KMS-11 (cell line): Measurements from ENCODE around the gene HDAC7.

Experiments
- H2AFZ ChIP-seq: fragments of 200-600 bp; sonication (generic); 2 replicates; pipeline ENCODE4 v1.6.1; 2016; ENCODE audit warnings: antibody characterized with exemption, mixed run types, low read depth
- H3K27ac ChIP-seq: fragments of 200-600 bp; sonication (generic); 2 replicates; pipeline ENCODE4 v1.6.1; 2016; ENCODE audit warnings: mild to moderate bottlenecking, mixed run types
- H3K27me3 ChIP-seq: fragments of 200-600 bp; sonication (generic); 2 replicates; pipeline ENCODE4 v1.6.1; 2017; ENCODE audit warnings: mild to moderate bottlenecking, low read depth, mixed run types, moderate library complexity; ENCODE audit not compliant: insufficient read depth
- H3K36me3 ChIP-seq: fragments of 200-600 bp; sonication (generic); 2 replicates; pipeline ENCODE4 v1.6.1; 2017; ENCODE audit warnings: mild to moderate bottlenecking, mixed run types; ENCODE audit not compliant: insufficient read depth
- H3K4me1 ChIP-seq: fragments of 200-600 bp; sonication (generic); 2 replicates; pipeline ENCODE4 v1.6.1; 2016; ENCODE audit warnings: mild to moderate bottlenecking, low read depth, mixed run types; ENCODE audit not compliant: poor library complexity, severe bottlenecking
- H3K4me2 ChIP-seq: fragments of 200-600 bp; sonication (generic); 2 replicates; pipeline ENCODE4 v1.7.0; 2016; ENCODE audit warnings: mild to moderate bottlenecking, mixed run types
- H3K4me3 ChIP-seq: fragments of 200-600 bp; sonication (generic); IDR thresholded peaks from 2 replicates; pipeline ENCODE4 v1.6.1; 2017; ENCODE audit warnings: low read depth, low read length, mixed read lengths; ENCODE audit not compliant: insufficient read depth
- H3K79me2 ChIP-seq: fragments of 200-600 bp; sonication (generic); 2 replicates; pipeline ENCODE4 v1.6.1; 2016; ENCODE audit warnings: low read depth, mixed run types; ENCODE audit not compliant: insufficient read depth
- H3K9ac ChIP-seq: fragments of 200-600 bp; sonication (generic); 2 replicates; pipeline ENCODE4 v1.6.1; 2016; ENCODE audit warnings: mild to moderate bottlenecking, mixed run types
- H4K20me1 ChIP-seq: fragments of 200-600 bp; sonication (generic); 2 replicates; pipeline ENCODE4 v1.6.1; 2016; ENCODE audit warnings: mild to moderate bottlenecking, mixed run types; ENCODE audit not compliant: insufficient read depth
- CTCF ChIP-seq: fragments of 200-600 bp; sonication (generic); conservative IDR thresholded peaks from 2 replicates; pipeline ENCODE4 v1.6.1; 2017; ENCODE audit warnings: low read depth, mild to moderate bottlenecking, antibody characterized with exemption, low read length, moderate library complexity, mixed read lengths

Gene HDAC7

GRCh38 chr12:47839214-47839876 lies 19.6 kb upstream of the HDAC7 start:
- H3K27ac ChIP-seq = no peak overlapping the region
- no peaks in the 10 kb centered on the region for H3K36me3 ChIP-seq
- TF ChIP-seq CTCF = no peak
- H3K4me2 ChIP-seq = no peak overlapping the region
- no peaks in the 10 kb centered on the region for H3K27me3 ChIP-seq
- H4K20me1 ChIP-seq = no peaks in the 10 kb centered on the region
- H3K4me1 ChIP-seq = peaks cover 38% of the 10 kb centered on the region
- no peak overlapping the region for H3K9ac ChIP-seq
- no peaks in the 10 kb centered on the region for H3K79me2 ChIP-seq
- H2AFZ ChIP-seq = no peak overlapping the region
- no peak overlapping the region for H3K4me3 ChIP-seq

GRCh38 chr12:47838286-47838931 lies 18.7 kb upstream of the HDAC7 start:
- TF ChIP-seq CTCF = peak; percentile 67
- H3K27ac ChIP-seq = no peak overlapping the region
- no peaks in the 10 kb centered on the region for H3K27me3 ChIP-seq
- no peak overlapping the region for H2AFZ ChIP-seq
- H3K36me3 ChIP-seq = no peaks in the 10 kb centered on the region
- H3K4me2 ChIP-seq = no peak overlapping the region
- no peaks in the 10 kb centered on the region for H4K20me1 ChIP-seq
- no peaks in the 10 kb centered on the region for H3K79me2 ChIP-seq
- peaks cover 39% of the 10 kb centered on the region for H3K4me1 ChIP-seq
- H3K9ac ChIP-seq = no peak overlapping the region
- no peak overlapping the region for H3K4me3 ChIP-seq

GRCh38 chr12:47837190-47838171 lies 17.8 kb upstream of the HDAC7 start:
- Histone ChIP-seq H3K4me1 (peaks cover 49% of the 10 kb centered on the region), H2AFZ (no peak overlapping the region), H3K79me2 (no peaks in the 10 kb centered on the region), H4K20me1 (no peaks in the 10 kb centered on the region), H3K27ac (no peak overlapping the region), H3K36me3 (no peaks in the 10 kb centered on the region), H3K27me3 (no peaks in the 10 kb centered on the region), H3K9ac (no peak overlapping the region), H3K4me3 (no peak overlapping the region), H3K4me2 (no peak overlapping the region)
- peak; percentile 99 for TF ChIP-seq CTCF

GRCh38 chr12:47835831-47836155 lies 16.1 kb upstream of the HDAC7 start:
- Histone ChIP-seq H3K36me3 (no peaks in the 10 kb centered on the region), H3K79me2 (no peaks in the 10 kb centered on the region), H3K27me3 (no peaks in the 10 kb centered on the region), H3K4me2 (no peak overlapping the region), H3K4me1 (peaks cover 55% of the 10 kb centered on the region), H3K9ac (no peak overlapping the region), H2AFZ (no peak overlapping the region), H3K4me3 (no peak overlapping the region), H4K20me1 (no peaks in the 10 kb centered on the region), H3K27ac (no peak overlapping the region)
- no peak for TF ChIP-seq CTCF
